Stimulated activated CD4-positive, alpha-beta T cell treated with anti-CD3 and anti-CD28 coated beads, Interleukin-4, amount 100 ng/mL, for 1 hour (primary cell): Measurements from ENCODE around the gene FBLN5.
"Not testable (repeated sequence)": the region's sequence is repeated elsewhere in the genome, so short reads cannot be mapped to it uniquely, and the experiment has no call there.

Experiments used
- DNase-seq: peaks from one replicate; pipeline ENCODE4 v3.0.0-alpha.2; 2020

The FBLN5 gene

GRCh38 chr14:91858536-91859275 lies 88.8 kb downstream of the FBLN5 start:
- DNase-seq, result no peak

DNA sequence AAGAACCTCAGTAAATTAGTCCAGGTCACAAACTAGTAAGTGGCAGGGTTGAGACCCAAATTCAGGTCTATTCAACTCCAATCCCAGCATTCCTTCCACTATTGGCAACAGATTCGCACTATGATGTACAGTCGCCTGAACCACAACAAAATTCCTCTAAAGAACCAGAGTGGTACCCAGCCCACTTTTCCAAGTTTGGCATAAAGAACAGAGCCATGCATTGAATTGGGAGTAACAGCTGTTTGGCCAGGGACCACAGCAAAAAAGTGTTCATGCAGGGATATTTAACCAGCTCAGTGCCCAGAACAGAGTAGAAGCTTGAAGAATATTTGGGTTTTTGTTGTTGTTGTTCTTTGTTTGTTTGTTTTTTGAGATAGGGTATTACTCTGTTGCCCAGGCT lies 89.9 kb downstream of the FBLN5 start:
- no peak for DNase-seq

GRCh38 chr14:91854327-91854934 lies 93.1 kb downstream of the FBLN5 start:
- no peak for DNase-seq

- no peak for DNase-seq
These were observed 95.9 kb downstream of the FBLN5 start for GRCh38 chr14:91851563-91851962.

- DNase-seq, result no peak
These were observed 98.9 kb downstream of the FBLN5 start for GRCh38 chr14:91848504-91849001.

DNA sequence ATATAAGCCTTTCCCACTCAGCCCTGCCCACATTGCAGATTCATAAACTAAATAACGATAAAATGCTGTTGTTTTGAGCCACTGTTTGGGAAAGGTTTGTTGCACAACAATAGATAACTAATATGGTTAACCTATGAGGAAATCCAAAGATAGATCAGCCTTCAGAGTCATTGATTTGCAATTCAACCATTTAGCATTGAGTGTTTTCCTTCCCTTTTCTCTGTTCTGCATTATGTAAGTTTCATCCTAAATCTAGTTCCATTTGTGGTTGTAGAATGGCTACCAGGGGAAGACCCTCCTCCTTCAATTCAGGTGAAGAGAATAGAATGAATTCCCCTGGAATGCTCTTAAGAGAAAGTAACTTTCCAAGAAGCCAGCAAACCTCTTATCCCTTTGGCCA lies 99.8 kb downstream of the FBLN5 start:
- DNase-seq, result no peak

DNA sequence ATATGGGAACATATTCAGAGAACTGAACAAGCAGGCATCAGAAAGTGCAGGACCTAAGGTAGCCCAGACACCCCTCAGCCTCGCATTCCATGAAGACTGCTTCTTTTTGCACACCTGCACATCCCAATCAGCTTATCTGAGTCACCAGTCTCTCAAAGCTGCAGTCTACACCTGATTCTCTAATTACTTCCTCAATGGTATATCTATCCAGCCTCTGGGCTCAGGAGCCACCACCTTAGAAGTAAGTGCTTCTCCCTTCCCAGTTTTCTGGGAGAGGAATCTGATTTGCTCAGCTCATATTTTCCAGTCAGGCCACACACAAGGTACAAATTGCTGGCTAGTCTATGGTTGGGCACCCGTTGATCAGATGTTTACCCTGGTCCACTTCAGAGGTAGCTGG lies 101.8 kb downstream of the FBLN5 start:
- no peak for DNase-seq

DNA sequence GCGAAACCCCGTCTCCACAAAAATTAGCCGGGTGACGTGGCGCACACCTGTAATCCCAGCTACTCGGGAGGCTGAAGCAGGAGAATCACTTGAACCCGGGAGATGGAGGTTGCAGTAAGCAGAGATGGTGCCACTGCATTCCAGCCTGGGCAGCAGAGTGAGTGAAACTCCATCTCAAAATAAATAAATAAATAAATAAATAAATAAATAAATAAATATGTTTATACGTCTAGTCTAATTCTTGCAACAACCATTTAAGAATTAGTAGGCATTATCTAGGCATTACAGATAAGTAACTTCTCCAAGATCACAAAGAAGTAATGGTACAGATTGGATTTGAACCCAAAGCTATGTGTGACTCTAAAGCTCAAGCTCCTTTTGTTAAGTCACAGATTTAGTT lies 102.4 kb downstream of the FBLN5 start:
- not testable (repeated sequence) for DNase-seq

DNA sequence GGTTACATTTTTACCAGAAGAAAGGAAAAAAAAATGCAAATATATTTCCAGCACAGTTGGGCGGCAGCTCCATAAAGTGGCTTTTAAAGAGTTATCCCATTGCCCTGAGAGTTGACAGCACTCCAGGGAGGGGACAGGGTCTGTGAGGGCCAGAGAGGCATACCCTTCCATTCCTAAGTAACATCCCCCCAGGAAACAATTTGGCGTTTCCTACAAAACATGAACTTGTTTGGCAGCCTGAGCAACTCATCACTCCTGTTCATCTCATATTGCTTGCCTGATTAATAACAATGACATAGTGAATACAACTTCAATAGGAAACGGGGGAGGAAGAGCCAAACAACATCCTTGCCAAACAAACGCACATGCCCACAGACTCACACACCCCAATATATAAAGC lies 103.5 kb downstream of the FBLN5 start:
- DNase-seq, result no peak

DNA sequence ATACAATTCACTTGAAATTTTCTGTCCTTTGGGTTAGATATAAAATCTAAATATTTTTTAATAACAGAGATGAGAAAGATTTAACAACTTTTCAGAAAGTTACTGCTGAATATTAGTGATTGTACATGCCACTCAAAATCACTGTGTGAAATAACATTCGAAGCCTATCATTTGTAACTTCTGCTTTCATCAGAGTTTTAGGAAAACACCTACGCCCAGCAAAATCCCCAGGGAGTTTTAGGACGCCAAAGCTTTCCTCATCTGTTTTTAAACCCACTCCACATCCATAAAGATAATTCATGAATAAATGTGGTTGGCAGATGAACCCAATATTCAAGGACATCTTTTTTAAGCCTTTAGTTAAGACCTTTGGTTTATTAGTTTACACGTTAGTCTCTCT lies 104.1 kb downstream of the FBLN5 start:
- no peak for DNase-seq

DNA sequence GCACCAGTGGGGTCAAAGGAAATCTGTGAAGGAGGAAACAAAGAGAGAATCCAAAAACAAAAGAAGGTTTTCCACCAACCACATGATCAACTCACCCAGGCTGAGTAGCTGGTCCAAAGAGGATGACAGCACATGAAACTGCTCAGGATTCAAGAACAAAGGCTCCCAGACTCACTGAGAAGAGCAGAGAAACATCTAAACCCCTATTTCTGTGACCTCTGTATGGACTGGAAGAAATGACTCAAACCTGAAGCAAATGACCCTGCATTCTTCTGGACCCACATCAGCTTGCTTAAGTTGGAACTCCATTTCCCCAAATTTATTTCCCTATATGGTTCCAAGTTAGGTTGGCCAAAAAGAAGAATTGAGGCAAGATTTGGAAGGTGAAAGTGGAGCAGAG lies 106.4 kb downstream of the FBLN5 start:
- no peak for DNase-seq

DNA sequence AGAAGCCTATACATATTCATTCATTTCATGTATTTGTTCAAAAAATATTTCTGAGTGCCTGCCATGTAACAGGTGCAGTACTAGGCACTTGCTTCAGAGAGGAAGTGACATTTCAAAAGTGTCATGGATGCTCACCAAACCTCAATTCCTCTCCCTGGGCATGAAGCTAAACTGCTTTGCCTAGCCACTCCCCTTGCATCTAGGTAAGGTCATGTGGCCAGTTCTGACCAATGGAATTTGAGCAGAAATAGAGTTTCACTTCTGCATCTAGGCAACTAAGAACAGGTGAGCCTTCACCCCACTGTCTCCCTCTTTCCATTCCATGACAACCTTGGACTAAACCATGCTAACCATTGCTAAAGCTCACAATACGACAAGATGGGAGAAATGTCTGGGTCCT lies 107.7 kb downstream of the FBLN5 start:
- DNase-seq, result no peak

DNA sequence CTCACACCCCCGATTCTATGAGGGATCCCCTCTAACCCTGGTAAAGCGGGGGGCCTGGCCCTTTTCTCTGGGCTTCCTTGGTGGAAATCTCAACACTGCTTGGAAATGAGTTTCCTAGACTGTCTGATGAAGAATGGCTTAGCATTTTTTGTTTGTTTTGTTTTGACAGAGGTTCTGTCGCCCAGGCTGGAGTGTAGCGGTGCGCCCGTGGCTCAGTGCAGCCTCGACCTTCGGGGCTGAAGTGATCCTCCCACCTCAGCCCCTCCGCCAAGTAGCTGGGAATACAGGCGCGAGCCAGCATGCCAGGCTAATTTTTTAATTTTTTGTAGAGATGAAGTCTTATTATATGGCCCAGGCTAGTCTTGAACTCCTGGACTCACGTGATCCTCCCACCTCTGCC lies 110.4 kb downstream of the FBLN5 start:
- no peak for DNase-seq

- DNase-seq, result peak; percentile 93
These were observed 111.3 kb downstream of the FBLN5 start for GRCh38 chr14:91835920-91836843.

GRCh38 chr14:91835197-91835919 lies 112.1 kb downstream of the FBLN5 start:
- DNase-seq, result no peak

GRCh38 chr14:91834571-91834970 lies 112.9 kb downstream of the FBLN5 start:
- DNase-seq, result no peak

- DNase-seq, result no peak
These were observed 116.2 kb downstream of the FBLN5 start for GRCh38 chr14:91831337-91831736.

- DNase-seq, result no peak
These were observed 116.7 kb downstream of the FBLN5 start for GRCh38 chr14:91830777-91831176.

GRCh38 chr14:91829511-91829910 lies 118.0 kb downstream of the FBLN5 start:
- DNase-seq, result no peak

DNA sequence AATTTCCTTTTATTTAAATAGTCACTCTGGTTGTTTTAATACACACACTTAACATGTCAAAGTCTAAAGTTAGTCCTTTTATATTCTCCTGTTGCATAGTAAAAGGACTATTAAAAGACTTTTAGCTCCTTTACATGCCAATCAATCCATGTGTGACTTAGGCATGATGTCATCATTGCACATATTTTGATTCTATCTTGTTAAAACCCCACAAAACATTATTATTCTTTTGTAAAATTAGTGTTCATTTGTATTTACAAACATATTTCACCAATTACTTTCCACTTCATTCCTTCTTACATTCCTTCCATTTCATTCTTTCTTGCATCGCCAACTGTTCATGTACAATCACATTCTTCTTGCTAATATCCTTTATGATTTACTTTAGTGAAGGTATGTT lies 119.7 kb downstream of the FBLN5 start:
- DNase-seq, result no peak
